Measurements from ENCODE around the gene ATP11C. TPM values are rescaled to one million over a fixed set of nuclear protein-coding genes. Genes with fewer than 3 reads are reported as not detected.
A peak's percentile ranks its signal among the peaks of the same experiment; 100 is the strongest.

ATP11C gene
- total RNA-seq, 4 donors from 2014 or later = 16.3 to 26.6 (median 18.4) TPM

- peak in 1 of 2 donors; percentile 66 for DNase-seq (ENCODE audit: low spot score in 2 of 2)
- Histone ChIP-seq H3K27ac (peak overlapping the region; percentile 98), H3K36me3 (no peaks in the 10 kb centered on the region), H3K4me3 (peak overlapping the region; percentile 82), H3K9me3 (no peaks in the 10 kb centered on the region), H3K27me3 (no peaks in the 10 kb centered on the region), H3K4me1 (no peaks in the 10 kb centered on the region)
- TF ChIP-seq CTCF (IDR thresholded peaks at IDR 0.05) (no peak), EP300 (IDR thresholded peaks at IDR 0.05) (no peak), POLR2AphosphoS5 (IDR thresholded peaks at IDR 0.05) (no peak), POLR2A (IDR thresholded peaks at IDR 0.05) (no peak)
- WGBS = 40% methylated on average over 16 of the region's 33 CpGs
Measured at GRCh38 chrX:139931646-139932072, 1.2 kb downstream of the ATP11C start.

- H3K27me3 ChIP-seq = no peaks in the 10 kb centered on the region
- no peak for TF ChIP-seq EP300 (IDR thresholded peaks at IDR 0.05)
- TF ChIP-seq CTCF (IDR thresholded peaks at IDR 0.05) = no peak
- TF ChIP-seq POLR2AphosphoS5 (IDR thresholded peaks at IDR 0.05) = no peak
- TF ChIP-seq POLR2A (IDR thresholded peaks at IDR 0.05) = no peak
- DNase-seq (ENCODE audit: low spot score in 2 of 2) = no peak
- no peaks in the 10 kb centered on the region for H3K4me1 ChIP-seq
- no peaks in the 10 kb centered on the region for H3K9me3 ChIP-seq
- no peak overlapping the region for H3K27ac ChIP-seq
- H3K4me3 ChIP-seq = peak overlapping the region; percentile 82
- WGBS = 37% methylated on average over 24 of the region's 27 CpGs
- H3K36me3 ChIP-seq = no peaks in the 10 kb centered on the region
Measured at GRCh38 chrX:139930916-139931645, 1.8 kb downstream of the ATP11C start.

GRCh38 chrX:139930401-139930800 lies 2.5 kb downstream of the ATP11C start:
- TF ChIP-seq POLR2AphosphoS5 (IDR thresholded peaks at IDR 0.05) = no peak
- no peak for TF ChIP-seq CTCF (IDR thresholded peaks at IDR 0.05)
- TF ChIP-seq EP300 (IDR thresholded peaks at IDR 0.05) = no peak
- no peak for TF ChIP-seq POLR2A (IDR thresholded peaks at IDR 0.05)
- 49% methylated on average over 4 of the region's 4 CpGs for WGBS
- no peak overlapping the region for H3K4me3 ChIP-seq

GRCh38 chrX:139929876-139930275 lies 3.0 kb downstream of the ATP11C start:
- WGBS = 55% methylated on average over 5 of the region's 5 CpGs
- no peaks in the 10 kb centered on the region for H3K9me3 ChIP-seq
- no peak for DNase-seq (ENCODE audit: low spot score in 2 of 2)
- H3K27ac ChIP-seq = no peak overlapping the region
- no peaks in the 10 kb centered on the region for H3K4me1 ChIP-seq
- H3K36me3 ChIP-seq = no peaks in the 10 kb centered on the region
- no peak overlapping the region for H3K4me3 ChIP-seq
- TF ChIP-seq POLR2AphosphoS5 (IDR thresholded peaks at IDR 0.05) (no peak), EP300 (IDR thresholded peaks at IDR 0.05) (no peak), POLR2A (IDR thresholded peaks at IDR 0.05) (no peak), CTCF (IDR thresholded peaks at IDR 0.05) (no peak)
- no peaks in the 10 kb centered on the region for H3K27me3 ChIP-seq

More at GRCh38 chrX:139930401-139930800, 2.5 kb downstream of the ATP11C start:
- no peaks in the 10 kb centered on the region for H3K4me1 ChIP-seq
- no peak for DNase-seq (ENCODE audit: low spot score in 2 of 2)
- no peak overlapping the region for H3K27ac ChIP-seq
- H3K36me3 ChIP-seq = no peaks in the 10 kb centered on the region
- H3K9me3 ChIP-seq = no peaks in the 10 kb centered on the region
- H3K27me3 ChIP-seq = no peaks in the 10 kb centered on the region

GRCh38 chrX:139924696-139925095 lies 8.2 kb downstream of the ATP11C start:
- Histone ChIP-seq H3K4me1 (no peaks in the 10 kb centered on the region), H3K27me3 (no peaks in the 10 kb centered on the region), H3K27ac (no peak overlapping the region), H3K4me3 (no peak overlapping the region), H3K36me3 (no peaks in the 10 kb centered on the region), H3K9me3 (no peaks in the 10 kb centered on the region)
- TF ChIP-seq CTCF (IDR thresholded peaks at IDR 0.05) (no peak), POLR2AphosphoS5 (IDR thresholded peaks at IDR 0.05) (no peak), EP300 (IDR thresholded peaks at IDR 0.05) (no peak), POLR2A (IDR thresholded peaks at IDR 0.05) (no peak)
- 62% methylated on average over 6 of the region's 6 CpGs for WGBS
- no peak for DNase-seq (ENCODE audit: low spot score in 2 of 2)
